HG03064 (cell line): Measurements from ENCODE around the gene TSC2.

Experiments used
- ATAC-seq: cut with Tn5 transposase; IDR thresholded peaks from one replicate; pipeline ENCODE4 v1.9.1; 2021; ENCODE audit warnings: low read depth; ENCODE audit not compliant: unreplicated experiment

TSC2 gene

GRCh38 chr16:2082983-2083364, 35.2 kb downstream of the TSC2 start:
- ATAC-seq: no peak

GRCh38 chr16:2083409-2083808, 35.6 kb downstream of the TSC2 start:
- ATAC-seq: no peak

GRCh38 chr16:2083876-2084780, 36.3 kb downstream of the TSC2 start:
- no peak for ATAC-seq

- no peak for ATAC-seq
These were observed 37.3 kb downstream of the TSC2 start for GRCh38 chr16:2084895-2085625.

- no peak for ATAC-seq
These were observed 37.9 kb downstream of the TSC2 start for GRCh38 chr16:2085669-2086068.

- no peak for ATAC-seq
These were observed 38.4 kb downstream of the TSC2 start for GRCh38 chr16:2086106-2086742.

GRCh38 chr16:2086812-2087747, 39.3 kb downstream of the TSC2 start:
- no peak for ATAC-seq

- no peak for ATAC-seq
These were observed 40.2 kb downstream of the TSC2 start for GRCh38 chr16:2087748-2088631.

GRCh38 chr16:2088759-2089358, 41.1 kb downstream of the TSC2 start:
- ATAC-seq: no peak

GRCh38 chr16:2089706-2090480, 42.1 kb downstream of the TSC2 start:
- no peak for ATAC-seq

GRCh38 chr16:2090481-2090776, 42.6 kb downstream of the TSC2 start:
- ATAC-seq: no peak

GRCh38 chr16:2090777-2091546, 43.2 kb downstream of the TSC2 start:
- ATAC-seq: no peak

- no peak for ATAC-seq
These were observed 43.9 kb downstream of the TSC2 start for GRCh38 chr16:2091547-2092255.

- no peak for ATAC-seq
These were observed 44.5 kb downstream of the TSC2 start for GRCh38 chr16:2092256-2092620.

GRCh38 chr16:2092866-2093265, 45.1 kb downstream of the TSC2 start:
- no peak for ATAC-seq

GRCh38 chr16:2093793-2094192, 46.0 kb downstream of the TSC2 start:
- no peak for ATAC-seq

GRCh38 chr16:2095315-2095853, 47.6 kb downstream of the TSC2 start:
- no peak for ATAC-seq
